GM12891 (cell line): ENCODE measurements around the gene MRPL42.
A peak's percentile ranks its signal among the peaks of the same experiment; 100 is the strongest.
"Not testable (repeated sequence)": the region's sequence is repeated elsewhere in the genome, so short reads cannot be mapped to it uniquely, and the experiment has no call there.

ENCODE experiments used
- DNase-seq: peaks from one replicate; pipeline ENCODE4 v3.0.0; 2011; ENCODE audit warnings: low spot score; ENCODE audit not compliant: insufficient read length
- FAIRE-seq: peaks from 2 replicates; lab custom pipeline; 2011; peaks lifted over from hg19 to GRCh38; lab: Jason Lieb, UNC
- PAX5 ChIP-seq: IDR thresholded peaks from 2 replicates; pipeline ENCODE4 v1.6.1; 2011; ENCODE audit warnings: low read length, moderate library complexity, mild to moderate bottlenecking; ENCODE audit not compliant: insufficient read depth, severe bottlenecking
- POLR2A ChIP-seq: IDR thresholded peaks from 2 replicates; pipeline ENCODE4 v1.6.1; 2011; ENCODE audit warnings: low read depth, low read length, control low read depth
- POLR2AphosphoS5 ChIP-seq: IDR thresholded peaks from 2 replicates; pipeline ENCODE4 v1.6.1; 2011; ENCODE audit warnings: low read depth, low read length, control low read depth
- POU2F2 ChIP-seq: IDR thresholded peaks from 2 replicates; pipeline ENCODE4 v1.6.1; 2011; ENCODE audit warnings: low read depth, mild to moderate bottlenecking, control low read depth, low read length, moderate library complexity
- SPI1 ChIP-seq: IDR thresholded peaks from 2 replicates; pipeline ENCODE4 v1.6.1; 2011; ENCODE audit warnings: low read depth, low read length, control low read depth
- TAF1 ChIP-seq: IDR thresholded peaks from 2 replicates; pipeline ENCODE4 v1.6.1; 2011; ENCODE audit warnings: low read depth, low read length, control low read depth

The MRPL42 gene

DNA sequence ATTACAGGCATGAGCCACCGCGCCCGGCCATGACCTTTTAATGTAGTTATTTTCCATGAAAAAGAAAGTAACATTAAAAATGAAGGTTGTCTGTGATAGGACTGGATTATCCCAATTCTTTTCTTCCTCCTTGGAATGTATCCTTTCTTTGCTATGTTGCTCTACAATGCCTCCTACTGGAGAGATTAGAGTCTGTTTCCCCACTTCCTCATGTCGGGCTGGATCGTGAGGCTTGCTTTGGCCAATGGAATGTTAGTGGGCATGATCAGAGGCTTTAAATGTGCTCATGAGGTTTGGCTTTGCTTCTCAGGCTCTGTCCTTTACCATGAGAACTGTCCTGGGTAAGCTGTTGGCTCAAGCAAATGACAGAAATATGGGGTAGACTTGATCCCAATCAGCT lies 70.5 kb downstream of the MRPL42 start:
- TF ChIP-seq SPI1 (no peak), POLR2A (no peak), TAF1 (no peak), POU2F2 (no peak), POLR2AphosphoS5 (no peak), PAX5 (no peak)
- FAIRE-seq = no peak
- no peak for DNase-seq

- FAIRE-seq (no peak), DNase-seq (no peak)
- no peak for TF ChIP-seq POLR2A
- TF ChIP-seq POU2F2 = no peak
- TF ChIP-seq TAF1 = no peak
- no peak for TF ChIP-seq PAX5
- TF ChIP-seq POLR2AphosphoS5 = no peak
- no peak for TF ChIP-seq SPI1
Observed at GRCh38 chr12:93539821-93540220, 72.5 kb downstream of the MRPL42 start.

DNA sequence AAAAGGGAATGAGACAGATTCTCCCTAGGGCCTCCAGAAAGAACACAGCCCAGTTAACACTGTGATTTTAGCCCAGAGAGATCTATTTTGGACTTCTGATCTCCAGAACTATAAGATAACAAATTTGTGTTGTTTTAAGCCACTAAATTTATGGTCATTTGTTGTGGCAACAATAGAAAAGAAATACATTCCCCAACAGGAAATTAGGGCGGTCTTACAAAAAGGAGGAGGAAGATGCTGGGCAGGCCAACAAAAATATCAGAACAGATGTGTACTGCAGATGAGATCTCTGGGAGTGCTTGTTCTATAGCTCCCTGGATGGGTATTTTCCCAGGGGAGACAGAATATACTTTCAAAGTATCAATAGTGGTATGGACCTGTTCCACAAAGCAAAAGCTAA lies 73.2 kb downstream of the MRPL42 start:
- no peak for DNase-seq
- TF ChIP-seq PAX5 = no peak
- TF ChIP-seq POLR2AphosphoS5 = no peak
- TF ChIP-seq POU2F2 = no peak
- no peak for TF ChIP-seq TAF1
- TF ChIP-seq POLR2A = no peak
- TF ChIP-seq SPI1 = no peak
- no peak for FAIRE-seq

- DNase-seq = no peak
- FAIRE-seq = no peak
- TF ChIP-seq POLR2AphosphoS5 (no peak), POU2F2 (no peak), PAX5 (no peak), SPI1 (no peak), TAF1 (no peak), POLR2A (no peak)
Observed at GRCh38 chr12:93541578-93542225, 74.4 kb downstream of the MRPL42 start.

GRCh38 chr12:93547778-93548177 lies 80.5 kb downstream of the MRPL42 start:
- no peak for FAIRE-seq

GRCh38 chr12:93549174-93549573 lies 81.9 kb downstream of the MRPL42 start:
- 0 out of 2 replicates have a peak, but pooled peaks have one; percentile 16 for TF ChIP-seq SPI1
- no peak for TF ChIP-seq PAX5
- DNase-seq (no peak), FAIRE-seq (no peak)

More at GRCh38 chr12:93547778-93548177, 80.5 kb downstream of the MRPL42 start:
- TF ChIP-seq POU2F2 (no peak), SPI1 (no peak), POLR2A (no peak), POLR2AphosphoS5 (no peak), PAX5 (no peak), TAF1 (no peak)
- no peak for DNase-seq

DNA sequence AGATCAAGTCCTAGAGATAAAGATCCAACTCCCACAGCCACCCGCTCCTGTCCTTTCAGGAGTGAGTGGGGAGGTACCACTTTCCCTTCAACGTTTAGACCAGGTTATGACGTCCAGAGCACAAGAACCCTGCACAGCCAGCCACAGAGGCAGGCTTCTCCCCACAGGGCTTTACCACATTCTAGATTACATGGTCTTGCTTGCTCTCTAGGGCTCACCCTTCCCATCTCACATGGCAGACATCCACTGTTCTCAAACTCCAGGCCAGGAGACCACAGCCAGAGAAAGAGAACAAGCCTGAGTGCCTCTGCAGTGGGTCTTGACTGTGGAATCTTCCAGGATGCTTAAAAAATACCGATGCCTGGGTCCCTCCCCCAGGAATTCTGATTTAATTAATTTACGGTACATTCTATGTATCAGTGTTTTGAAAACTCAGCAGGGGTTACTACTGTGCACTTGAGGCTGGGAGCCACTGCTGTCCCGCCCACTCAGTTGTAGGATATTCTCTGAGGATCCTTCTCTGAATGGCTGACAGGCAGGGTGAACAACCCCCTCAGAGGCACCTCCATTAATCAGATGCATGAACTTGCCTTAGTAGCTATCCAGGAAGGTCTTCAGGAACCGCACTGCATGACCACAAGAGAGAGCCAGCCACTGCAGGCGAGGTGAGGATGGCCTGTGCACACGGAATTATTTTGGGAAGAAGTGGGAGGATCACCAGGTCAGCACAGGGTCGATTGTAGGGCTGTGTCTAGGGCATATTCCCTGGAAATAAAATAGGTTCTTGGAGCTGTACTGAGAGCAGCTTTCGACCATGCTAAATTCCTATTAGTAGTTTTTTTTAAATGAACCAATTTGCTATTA lies 83.7 kb downstream of the MRPL42 start:
- FAIRE-seq (no peak), DNase-seq (no peak)
- TF ChIP-seq SPI1 (no peak), POLR2AphosphoS5 (no peak), PAX5 (no peak), POU2F2 (no peak), TAF1 (no peak), POLR2A (no peak)

GRCh38 chr12:93552427-93552826 lies 85.1 kb downstream of the MRPL42 start:
- no peak for FAIRE-seq
- DNase-seq = no peak

DNA sequence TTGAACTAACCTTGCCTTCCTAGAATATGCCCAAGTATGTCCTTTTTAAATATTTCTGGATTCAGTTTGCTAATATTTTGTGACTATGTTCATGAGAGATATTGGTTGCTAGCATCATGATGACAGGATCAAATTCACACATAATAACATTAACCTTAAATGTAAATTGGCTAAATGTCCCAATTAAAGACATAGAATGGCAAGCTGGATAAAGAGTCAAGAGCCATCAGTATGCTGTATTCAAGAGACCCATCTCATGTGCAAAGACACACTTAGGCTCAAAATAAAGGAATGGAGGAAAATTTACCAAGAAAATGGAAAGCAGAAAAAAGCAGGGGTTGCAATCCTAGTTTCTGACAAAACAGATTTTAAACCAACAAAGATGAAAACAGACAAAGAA lies 90.6 kb downstream of the MRPL42 start:
- FAIRE-seq = not testable (repeated sequence)

More at GRCh38 chr12:93552427-93552826, 85.1 kb downstream of the MRPL42 start:
- TF ChIP-seq POLR2AphosphoS5 (no peak), POLR2A (no peak), POU2F2 (no peak), SPI1 (no peak), PAX5 (no peak), TAF1 (no peak)

GRCh38 chr12:93558685-93559084 lies 91.4 kb downstream of the MRPL42 start:
- FAIRE-seq, DNase-seq: not testable (repeated sequence)

More for the DNA sequence above, 90.6 kb downstream of the MRPL42 start:
- not testable (repeated sequence) for DNase-seq
